ACHN (cell line): ENCODE results near the gene DENND2D.

ENCODE experiments used
- DNase-seq: peaks from one replicate; pipeline ENCODE4 v3.0.0-alpha.2; 2015
- in situ Hi-C: cut with HindIII; loops from 2 replicates; pipeline ENCODE4 v1.10.0; 2017; ENCODE audit warnings: low sequenced_read_pairs, low pct_ligation_motif_present, low pct_unique_long_range_greater_than_20kb

Gene DENND2D

GRCh38 chr1:111148376-111148881 is 52.0 kb downstream of the DENND2D start:
- DNase-seq = no peak
- in situ Hi-C loops = no loop called here

DNA sequence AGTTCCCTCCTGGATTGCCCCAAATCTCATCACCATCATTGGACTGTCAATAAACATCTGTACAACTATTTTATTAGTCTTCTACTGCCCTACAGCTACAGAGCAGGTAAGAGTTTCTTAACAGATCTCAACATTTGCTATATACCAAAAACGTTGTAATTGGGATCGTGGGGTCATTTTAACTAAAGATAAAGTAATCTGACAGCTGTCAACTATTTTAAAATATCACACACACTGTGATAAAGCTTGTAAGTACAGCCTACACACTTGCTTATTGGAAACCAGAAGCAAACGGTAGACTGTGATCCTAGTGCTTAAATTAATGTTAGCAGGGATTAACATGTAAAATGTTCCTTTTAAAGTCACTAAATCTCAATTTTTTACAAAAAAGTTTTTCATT is 52.5 kb downstream of the DENND2D start:
- in situ Hi-C loops = no loop called here
- DNase-seq = no peak

DNA sequence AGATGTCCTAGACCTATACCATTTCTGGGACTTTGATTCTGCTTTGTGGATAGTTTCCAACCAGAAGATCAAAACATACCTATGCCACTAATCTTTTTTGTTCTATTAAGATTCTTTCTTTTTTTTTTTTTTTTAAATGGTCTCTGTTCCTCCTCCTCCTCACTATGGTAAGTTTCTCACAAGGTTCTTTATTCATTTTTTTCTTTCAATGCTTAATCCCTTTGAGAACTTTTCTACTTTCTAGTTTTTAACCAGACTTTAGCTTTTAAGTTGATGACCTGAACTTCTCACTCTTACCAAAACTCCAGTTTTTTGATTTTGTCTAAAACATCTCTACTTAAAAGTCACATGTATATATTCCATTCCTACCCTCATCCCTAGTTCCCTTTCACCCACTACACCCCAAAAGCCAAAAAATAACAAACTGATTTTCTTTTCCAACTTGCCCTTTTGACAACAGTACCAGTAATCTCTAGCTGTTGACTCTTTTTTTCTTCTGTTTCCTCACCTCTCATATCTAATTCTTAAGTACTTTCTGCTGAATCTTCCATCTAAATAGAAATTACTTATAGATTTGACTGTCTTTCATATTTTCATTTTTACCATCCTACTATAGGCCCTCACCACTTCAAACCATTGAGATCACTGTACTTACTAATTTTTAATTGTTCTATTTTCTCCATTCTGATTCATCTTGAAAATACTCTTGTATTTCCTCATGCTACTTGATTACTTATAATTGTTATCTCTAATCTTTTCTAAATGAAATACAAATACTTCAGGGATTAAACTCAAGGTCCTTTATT is 54.3 kb downstream of the DENND2D start:
- in situ Hi-C loops = no loop called here
- no peak for DNase-seq

GRCh38 chr1:111145542-111145941 is 54.9 kb downstream of the DENND2D start:
- in situ Hi-C loops = no loop called here
- no peak for DNase-seq

- DNase-seq = no peak
- in situ Hi-C loops = no loop called here
Measured at GRCh38 chr1:111142356-111142975, 58.0 kb downstream of the DENND2D start.

- DNase-seq = no peak
- in situ Hi-C loops = no loop called here
Measured at GRCh38 chr1:111141245-111142220, 58.9 kb downstream of the DENND2D start.

- in situ Hi-C loops = no loop called here
- peak; percentile 69 for DNase-seq
Measured at GRCh38 chr1:111140680-111140967, 59.8 kb downstream of the DENND2D start.

DNA sequence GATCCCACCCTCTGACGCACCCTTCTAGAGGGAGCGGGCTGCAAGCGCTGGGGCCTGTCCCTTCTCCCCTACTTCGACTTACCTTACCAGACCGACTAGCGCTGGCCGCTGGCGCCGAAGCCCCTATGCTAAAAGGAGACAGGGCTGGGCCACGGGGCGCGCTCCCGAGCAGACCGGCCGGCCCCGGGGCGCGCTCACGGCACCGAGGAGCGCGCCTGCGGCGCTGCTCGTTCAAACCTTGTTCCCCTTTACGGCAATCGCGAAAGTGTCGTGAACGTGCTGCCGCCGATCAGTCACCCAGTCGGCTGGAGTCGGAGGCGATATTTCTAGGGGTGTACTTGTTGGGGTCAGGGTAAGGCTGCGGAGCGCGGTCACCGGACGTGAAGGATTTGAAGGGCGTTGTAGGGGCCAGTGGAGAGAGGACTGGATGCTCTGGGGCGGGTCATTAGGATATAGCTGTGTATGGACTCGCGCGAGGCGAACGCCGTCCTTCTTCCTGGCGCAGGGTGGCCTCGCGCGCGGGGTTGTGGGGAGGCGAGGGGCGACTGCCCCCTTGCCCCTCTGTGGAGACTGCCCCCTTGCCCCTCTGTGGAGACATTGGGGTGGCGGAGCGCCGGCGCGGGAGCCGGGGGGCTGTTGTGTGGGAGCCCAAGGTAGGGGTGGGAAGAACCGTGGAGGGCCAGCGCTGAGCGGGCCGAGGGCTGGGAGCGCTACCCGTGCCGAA is 60.3 kb downstream of the DENND2D start, which contains the start of the genes CEPT1 and DRAM2:
TSS of gene CEPT1 (plus strand) at position 268 of the 724 bp plus-strand sequence. CDS start 7,492 bp downstream, outside the sequence.
TSS of gene DRAM2 (minus strand) at position 138 of the 724 bp plus-strand sequence. CDS start 8,539 bp downstream, outside the sequence.
- DNase-seq = peak; percentile 93

GRCh38 chr1:111139324-111139955 is 61.0 kb downstream of the DENND2D start:
- in situ Hi-C loops = no loop called here
- DNase-seq = peak; percentile 71

More for the DNA sequence above, 60.3 kb downstream of the DENND2D start, which contains the start of the genes CEPT1 and DRAM2:
- in situ Hi-C loops = no loop called here
